HG03159 (cell line): ENCODE measurements around the gene PIH1D2.
A peak's percentile ranks its signal among the peaks of the same experiment; 100 is the strongest.
"Not testable (repeated sequence)": the region's sequence is repeated elsewhere in the genome, so short reads cannot be mapped to it uniquely, and the experiment has no call there.

Experiments
- ATAC-seq: cut with Tn5 transposase; IDR thresholded peaks from one replicate; pipeline ENCODE4 v1.9.1; 2021; ENCODE audit warnings: mild to moderate bottlenecking, moderate library complexity; ENCODE audit not compliant: unreplicated experiment

Gene PIH1D2

GRCh38 chr11:112073941-112074811 is at the start of gene PIH1D2, which contains the start of gene NKAPD1:
PIH1D2 (minus strand) TSS chr11:112074017; CDS start chr11:112073174, 843 bp downstream.
NKAPD1 (plus strand) TSS chr11:112074299; CDS start chr11:112075575, 1,276 bp downstream.
- peak; percentile 91 for ATAC-seq

- no peak for ATAC-seq
Observed at GRCh38 chr11:112123129-112123528, 49.3 kb upstream of the PIH1D2 start.

- no peak for ATAC-seq
Observed at GRCh38 chr11:112121981-112122615, 48.3 kb upstream of the PIH1D2 start.

- no peak for ATAC-seq
Observed at GRCh38 chr11:112118176-112118575, 44.4 kb upstream of the PIH1D2 start.

- no peak for ATAC-seq
Observed at GRCh38 chr11:112115386-112115785, 41.6 kb upstream of the PIH1D2 start.

GRCh38 chr11:112114460-112114859 is 40.6 kb upstream of the PIH1D2 start:
- no peak for ATAC-seq

GRCh38 chr11:112113539-112114457 is 40.0 kb upstream of the PIH1D2 start:
- ATAC-seq, result no peak

GRCh38 chr11:112106070-112106469 is 32.3 kb upstream of the PIH1D2 start:
- no peak for ATAC-seq

GRCh38 chr11:112103446-112103845 is 29.6 kb upstream of the PIH1D2 start:
- no peak for ATAC-seq

- no peak for ATAC-seq
Observed at GRCh38 chr11:112100462-112100861, 26.6 kb upstream of the PIH1D2 start.

GRCh38 chr11:112097734-112098528 is 24.1 kb upstream of the PIH1D2 start:
- ATAC-seq, result no peak

- ATAC-seq, result no peak
Observed at GRCh38 chr11:112096194-112096593, 22.4 kb upstream of the PIH1D2 start.

- ATAC-seq, result not testable (repeated sequence)
Observed at GRCh38 chr11:112095302-112095701, 21.5 kb upstream of the PIH1D2 start.

GRCh38 chr11:112087212-112087611 is 13.4 kb upstream of the PIH1D2 start:
- no peak for ATAC-seq

- ATAC-seq, result peak; percentile 91
Observed at GRCh38 chr11:112086422-112087191, 12.8 kb upstream of the PIH1D2 start, which contains the start of the genes SDHD and TIMM8B. SDHD (plus strand) TSS chr11:112086873; CDS start chr11:112086908, 35 bp downstream. TIMM8B (minus strand) TSS chr11:112086756; CDS start chr11:112086723, 33 bp downstream.

- ATAC-seq, result peak; percentile 27
Observed at GRCh38 chr11:112085822-112086421, 12.1 kb upstream of the PIH1D2 start.

- no peak for ATAC-seq
Observed at GRCh38 chr11:112082729-112083128, 8.9 kb upstream of the PIH1D2 start.

- ATAC-seq, result no peak
Observed at GRCh38 chr11:112062923-112063322, 10.9 kb downstream of the PIH1D2 start.

- ATAC-seq, result no peak
Observed at GRCh38 chr11:112058103-112058502, 15.7 kb downstream of the PIH1D2 start.
